Thoracic aorta (tissue), 2 donors: ENCODE measurements around the gene TMEM209. TPM values are rescaled to one million over a fixed set of nuclear protein-coding genes. Genes with fewer than 3 reads are reported as not detected.
"Not testable (repeated sequence)": the region's sequence is repeated elsewhere in the genome, so short reads cannot be mapped to it uniquely, and the experiment has no call there.

Source experiments
- ATAC-seq: fragments of 150-250 bp; one replicate; pipeline ENCODE4 v1.8.0; 2017; ENCODE audit warnings: low read depth; ENCODE audit not compliant: insufficient number of reproducible peaks, low FRiP score
- DNase-seq: peaks from one replicate; pipeline ENCODE4 v3.0.0-alpha.2; 2020; ENCODE audit warnings: low spot score
- H3K27ac ChIP-seq, 2 donors: fragments of 200-600 bp; sonication (generic); 1 replicate in 1 of 2; 2 replicates in 1 of 2; pipeline ENCODE4 v1.5.1; 2016; ENCODE audit warnings: mild to moderate bottlenecking in 2 of 2, moderate library complexity in 2 of 2
- H3K27me3 ChIP-seq: fragments of 200-600 bp; sonication (generic); replicated peaks from 2 replicates; pipeline ENCODE4 v1.6.0; 2016; ENCODE audit warnings: mild to moderate bottlenecking; ENCODE audit not compliant: insufficient read depth
- H3K36me3 ChIP-seq: fragments of 200-600 bp; sonication (generic); one replicate; pipeline ENCODE4 v1.5.1; 2016
- H3K4me1 ChIP-seq, 2 donors: fragments of 200-600 bp; sonication (generic); 1 replicate in 1 of 2; 2 replicates in 1 of 2; pipeline versions ENCODE4 v1.5.1 to v1.6.0; 2016; ENCODE audit warnings: low read depth in 2 of 2, mild to moderate bottlenecking in 1 of 2; ENCODE audit not compliant: control insufficient read depth in 1 of 2
- H3K4me3 ChIP-seq: fragments of 200-600 bp; sonication (generic); 2 replicates; pipeline ENCODE4 v1.5.1; 2016; ENCODE audit warnings: mild to moderate bottlenecking
- H3K9me3 ChIP-seq: fragments of 200-600 bp; sonication (generic); 2 replicates; pipeline ENCODE4 v1.5.1; 2016
- total RNA-seq, 2 donors: library from RNA; depleted of rRNA; stranded (reverse); fragments of >200 nt; gene quantifications; one replicate each; pipeline versions ENCODE4 v1.1.0 to v1.2.3, GENCODE V29; 2016
- TF ChIP-seq, protein P1 (sequence below): fragments of 200-600 bp; sonication (generic); IDR thresholded peaks from one replicate; pipeline ENCODE4 v1.5.1; 2019; ENCODE audit warnings: antibody characterized with exemption

Gene TMEM209
- total RNA-seq, 2 donors from 2014 or later: 8.7 to 9.9 TPM

GRCh38 chr7:130191791-130192190 is 13.4 kb downstream of the TMEM209 start:
- peaks cover 6% of the 10 kb centered on the region for H3K36me3 ChIP-seq
- no peaks in the 10 kb centered on the region for H3K27me3 ChIP-seq
- no peak for ATAC-seq
- H3K9me3 ChIP-seq: no peaks in the 10 kb centered on the region
- no peak for DNase-seq
- H3K4me3 ChIP-seq: no peak overlapping the region
- H3K4me1 ChIP-seq: no peaks in the 10 kb centered on the region
- TF ChIP-seq, protein P1, sequence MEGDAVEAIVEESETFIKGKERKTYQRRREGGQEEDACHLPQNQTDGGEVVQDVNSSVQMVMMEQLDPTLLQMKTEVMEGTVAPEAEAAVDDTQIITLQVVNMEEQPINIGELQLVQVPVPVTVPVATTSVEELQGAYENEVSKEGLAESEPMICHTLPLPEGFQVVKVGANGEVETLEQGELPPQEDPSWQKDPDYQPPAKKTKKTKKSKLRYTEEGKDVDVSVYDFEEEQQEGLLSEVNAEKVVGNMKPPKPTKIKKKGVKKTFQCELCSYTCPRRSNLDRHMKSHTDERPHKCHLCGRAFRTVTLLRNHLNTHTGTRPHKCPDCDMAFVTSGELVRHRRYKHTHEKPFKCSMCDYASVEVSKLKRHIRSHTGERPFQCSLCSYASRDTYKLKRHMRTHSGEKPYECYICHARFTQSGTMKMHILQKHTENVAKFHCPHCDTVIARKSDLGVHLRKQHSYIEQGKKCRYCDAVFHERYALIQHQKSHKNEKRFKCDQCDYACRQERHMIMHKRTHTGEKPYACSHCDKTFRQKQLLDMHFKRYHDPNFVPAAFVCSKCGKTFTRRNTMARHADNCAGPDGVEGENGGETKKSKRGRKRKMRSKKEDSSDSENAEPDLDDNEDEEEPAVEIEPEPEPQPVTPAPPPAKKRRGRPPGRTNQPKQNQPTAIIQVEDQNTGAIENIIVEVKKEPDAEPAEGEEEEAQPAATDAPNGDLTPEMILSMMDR: no peak
- H3K27ac ChIP-seq: no peak overlapping the region

DNA sequence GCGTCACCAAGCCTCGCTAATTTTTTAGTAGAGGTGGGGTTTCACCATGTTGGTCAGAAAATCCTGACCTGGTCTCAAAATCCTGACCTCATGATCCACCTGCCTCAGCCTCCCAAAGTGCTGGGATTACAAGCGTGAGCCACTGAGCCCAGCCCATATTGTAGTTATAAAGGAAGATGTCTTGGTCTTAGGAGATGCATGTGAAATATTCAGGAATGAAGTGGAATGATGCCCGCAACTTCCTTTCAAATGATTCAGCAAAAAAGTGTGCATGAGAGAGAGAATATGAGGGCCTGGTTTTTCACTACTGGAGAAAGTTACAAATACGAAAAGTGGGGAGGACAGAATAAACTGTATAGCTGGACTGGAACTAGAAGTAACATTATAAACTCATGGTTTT is 15.9 kb downstream of the TMEM209 start:
- Histone ChIP-seq H3K27ac (no peak overlapping the region), H3K4me1 (no peaks in the 10 kb centered on the region), H3K9me3 (no peaks in the 10 kb centered on the region), H3K36me3 (peaks cover 6% of the 10 kb centered on the region), H3K27me3 (no peaks in the 10 kb centered on the region), H3K4me3 (no peak overlapping the region)
- ATAC-seq (no peak), DNase-seq (no peak)
- TF ChIP-seq, protein P1: no peak

GRCh38 chr7:130187360-130187759 is 17.8 kb downstream of the TMEM209 start:
- Histone ChIP-seq H3K27ac (no peak overlapping the region), H3K27me3 (no peaks in the 10 kb centered on the region), H3K36me3 (peaks cover 16% of the 10 kb centered on the region), H3K4me1 (no peaks in the 10 kb centered on the region), H3K9me3 (no peaks in the 10 kb centered on the region), H3K4me3 (no peak overlapping the region)
- TF ChIP-seq, protein P1: no peak
- no peak for ATAC-seq
- DNase-seq: no peak

DNA sequence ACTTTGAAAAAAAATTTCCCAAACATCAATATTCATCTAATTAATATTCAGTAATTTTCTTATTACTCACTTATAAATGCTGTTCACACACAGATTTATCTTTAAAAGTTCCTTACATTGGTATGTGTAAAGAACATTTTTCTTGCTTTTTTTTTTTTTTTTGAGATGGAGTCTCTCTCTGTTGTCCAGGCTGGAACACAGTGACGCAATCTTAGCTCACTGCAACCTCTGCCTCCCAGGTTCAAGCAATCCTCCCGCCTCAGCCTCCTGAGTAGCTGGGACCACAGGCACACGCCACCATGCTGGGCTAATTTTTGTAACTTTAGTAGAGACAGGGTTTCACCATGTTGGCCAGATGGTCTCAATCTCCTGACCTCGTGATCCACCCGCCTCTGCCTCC is 20.9 kb downstream of the TMEM209 start:
- peaks cover 21% of the 10 kb centered on the region for H3K36me3 ChIP-seq
- H3K27ac ChIP-seq, DNase-seq, ATAC-seq, H3K4me1 ChIP-seq, H3K4me3 ChIP-seq, H3K9me3 ChIP-seq, H3K27me3 ChIP-seq: not testable (repeated sequence)

DNA sequence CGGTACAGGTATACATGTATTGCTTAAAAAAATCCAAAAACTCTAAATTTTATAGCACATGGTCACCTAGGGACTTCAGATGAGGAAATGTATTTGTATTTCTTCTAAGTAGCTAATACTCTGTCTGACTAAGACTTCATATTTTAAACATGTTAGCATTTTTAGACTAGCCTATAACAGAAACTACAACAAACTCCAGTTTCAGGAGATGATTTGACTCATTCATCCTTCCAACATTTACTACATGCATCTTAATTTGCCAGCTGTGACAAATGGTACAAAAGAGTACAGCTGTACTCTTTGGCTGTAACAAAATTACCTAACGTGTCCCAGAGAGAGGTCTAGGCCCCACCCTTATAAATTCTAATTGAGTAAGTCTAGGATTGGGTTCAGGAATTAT is 22.2 kb downstream of the TMEM209 start:
- ATAC-seq (no peak), DNase-seq (no peak)
- H3K36me3 ChIP-seq: peaks cover 24% of the 10 kb centered on the region
- H3K27ac ChIP-seq: no peak overlapping the region
- no peak overlapping the region for H3K4me3 ChIP-seq
- TF ChIP-seq, protein P1: no peak
- no peaks in the 10 kb centered on the region for H3K27me3 ChIP-seq
- H3K9me3 ChIP-seq: no peaks in the 10 kb centered on the region
- no peaks in the 10 kb centered on the region for H3K4me1 ChIP-seq

DNA sequence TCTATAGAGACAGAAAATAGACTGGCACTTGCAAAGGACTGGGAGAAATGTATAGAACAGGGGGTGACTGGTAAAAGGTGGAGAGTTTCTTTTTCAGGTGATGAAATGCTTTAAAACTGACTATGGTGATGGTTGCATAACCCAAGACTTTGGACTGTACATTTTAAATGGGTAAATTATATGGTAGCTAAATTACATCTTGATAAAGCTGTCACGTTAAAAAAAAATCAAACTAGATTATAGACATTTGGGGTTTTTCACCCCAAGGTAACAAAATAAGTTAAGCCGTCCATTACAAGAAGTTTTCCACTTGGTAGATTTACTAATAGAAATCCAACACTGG is 24.0 kb downstream of the TMEM209 start:
- H3K27me3 ChIP-seq: no peaks in the 10 kb centered on the region
- no peaks in the 10 kb centered on the region for H3K9me3 ChIP-seq
- no peak overlapping the region for H3K4me3 ChIP-seq
- no peak overlapping the region for H3K27ac ChIP-seq
- H3K4me1 ChIP-seq: no peaks in the 10 kb centered on the region
- DNase-seq: no peak
- TF ChIP-seq, protein P1: no peak
- no peak for ATAC-seq
- peaks cover 24% of the 10 kb centered on the region for H3K36me3 ChIP-seq
